B cell (primary cell): Measurements from ENCODE around the gene DTL. TPM values are rescaled to one million over a fixed set of nuclear protein-coding genes. Genes with fewer than 3 reads are reported as not detected.

ENCODE experiments used
- ATAC-seq: fragments of 200-7000 bp; cut with Tn5 transposase; one replicate; pipeline ENCODE4 v1.10.0; 2021; ENCODE audit warnings: low read depth, mild to moderate bottlenecking, moderate number of reproducible peaks, moderate library complexity
- CTCF ChIA-PET: fragments of 350-600 bp; sonication (Branson Sonifier 250); formaldehyde crosslinking; loops from one replicate; lab custom pipeline; 2021; ENCODE audit warnings: antibody characterized with exemption, inconsistent platforms; lab: Charles Lee
- POLR2A ChIA-PET: fragments of 350-600 bp; sonication (Branson Sonifier 250); formaldehyde crosslinking; loops from one replicate; lab custom pipeline; 2021; ENCODE audit warnings: antibody characterized with exemption; lab: Charles Lee
- DNase-seq: peaks from one replicate; pipeline ENCODE4 v3.0.0; 2013
- H2AFZ ChIP-seq: 2 replicates; pipeline ENCODE4 v1.6.1; 2012; ENCODE audit warnings: mild to moderate bottlenecking, low read depth, low read length; ENCODE audit not compliant: insufficient read depth, poor library complexity, severe bottlenecking
- H3K27ac ChIP-seq, 2 donors: 1 replicate in 1 of 2; 2 replicates in 1 of 2; pipeline ENCODE4 v1.5.1; 2012 to 2013; ENCODE audit warnings: low read length in 2 of 2, mild to moderate bottlenecking in 2 of 2, moderate library complexity in 1 of 2
- H3K27me3 ChIP-seq, 4 experiments: fragments of 200-600 bp in 1 of 4; sonication (generic) in 1 of 4; replicated peaks in 1 of 4; 1 replicate in 2 of 4; 2 replicates in 2 of 4; pipeline versions ENCODE4 v1.6.1 to v1.7.0; 2013 to 2016; ENCODE audit warnings: low read length in 3 of 4, mild to moderate bottlenecking in 2 of 4, mixed read lengths in 1 of 4, moderate library complexity in 1 of 4; ENCODE audit not compliant: insufficient read depth in 4 of 4, control insufficient read depth in 3 of 4; ENCODE audit errors: control extremely low read depth in 1 of 4
- H3K36me3 ChIP-seq, 2 experiments: replicated peaks in 1 of 2; 1 replicate in 1 of 2; 2 replicates in 1 of 2; pipeline versions ENCODE4 v1.6.1 to v1.7.1; 2013; ENCODE audit warnings: low read length in 1 of 2; ENCODE audit not compliant: insufficient read depth in 2 of 2, control insufficient read depth in 1 of 2; ENCODE audit errors: control extremely low read depth in 1 of 2, extremely low read depth in 1 of 2
- H3K4me1 ChIP-seq, 2 donors: fragments of 200-600 bp in 1 of 2; sonication (generic) in 1 of 2; 1 replicate in 1 of 2; 2 replicates in 1 of 2; pipeline versions ENCODE4 v1.5.1 to v1.6.1; 2013 to 2017; ENCODE audit warnings: low read length in 2 of 2; ENCODE audit not compliant: control insufficient read depth in 2 of 2, insufficient read depth in 2 of 2
- H3K4me2 ChIP-seq: replicated peaks from 2 replicates; pipeline ENCODE3; 2012; ENCODE audit warnings: mild to moderate bottlenecking, low read depth, low read length; ENCODE audit not compliant: poor library complexity, severe bottlenecking
- H3K4me3 ChIP-seq, 5 experiments: fragments of 200-600 bp in 1 of 5; sonication (generic) in 1 of 5; 1 replicate in 3 of 5; 2 replicates in 2 of 5; pipeline versions ENCODE4 v1.5.1 to v1.7.0; 2011 to 2016; ENCODE audit warnings: low read length in 4 of 5, mild to moderate bottlenecking in 4 of 5, low read depth in 2 of 5, control low read depth in 1 of 5, moderate library complexity in 1 of 5; ENCODE audit not compliant: insufficient read depth in 1 of 5; ENCODE audit errors: control extremely low read depth in 1 of 5, extremely low read depth in 1 of 5
- H3K79me2 ChIP-seq: fragments of 200-600 bp; sonication (generic); one replicate; pipeline ENCODE4 v1.6.0; 2016; ENCODE audit warnings: low read length; ENCODE audit not compliant: control insufficient read depth, insufficient read depth
- H3K9ac ChIP-seq: fragments of 200-600 bp; sonication (generic); 2 replicates; pipeline ENCODE4 v1.6.1; 2017; ENCODE audit warnings: mild to moderate bottlenecking, low read length, moderate library complexity
- H3K9me3 ChIP-seq, 3 donors: one replicate each; pipeline versions ENCODE4 v1.6.1 to v1.7.1; 2013; ENCODE audit warnings: low read length in 2 of 3; ENCODE audit not compliant: control insufficient read depth in 2 of 3, insufficient read depth in 1 of 3; ENCODE audit errors: control extremely low read depth in 1 of 3
- H4K20me1 ChIP-seq: 2 replicates; pipeline ENCODE4 v1.6.0; 2012; ENCODE audit warnings: mild to moderate bottlenecking, low read length; ENCODE audit not compliant: insufficient read depth, control insufficient read depth, poor library complexity, severe bottlenecking
- H3K27ac Mint-ChIP-seq: one replicate; pipeline ENCODE4 v1.8.0; 2021; ENCODE audit warnings: mixed read lengths
- H3K27me3 Mint-ChIP-seq: one replicate; pipeline ENCODE4 v1.8.0; 2021; ENCODE audit warnings: mixed read lengths
- H3K4me1 Mint-ChIP-seq: one replicate; pipeline ENCODE4 v1.8.0; 2021; ENCODE audit warnings: mixed read lengths
- H3K4me3 Mint-ChIP-seq: one replicate; pipeline ENCODE4 v1.8.0; 2021; ENCODE audit warnings: mixed read lengths
- H3K9me3 Mint-ChIP-seq: one replicate; pipeline ENCODE4 v1.8.0; 2022; ENCODE audit warnings: mixed read lengths; ENCODE audit not compliant: insufficient read depth
- CTCF ChIP-seq: fragments of 200-600 bp; IDR thresholded peaks from one replicate; pipeline ENCODE4 v1.8.0; 2022; ENCODE audit warnings: antibody characterized with exemption, mild to moderate bottlenecking
- EZH2 ChIP-seq: IDR thresholded peaks from 2 replicates; pipeline ENCODE4 v1.6.1; 2012; ENCODE audit warnings: borderline replicate concordance, low read depth, mild to moderate bottlenecking, moderate library complexity, low read length; ENCODE audit not compliant: insufficient read depth, poor library complexity, severe bottlenecking
- WGBS: methylation state at CpG from one replicate; pipeline ENCODE4 v1.1.5; 2013; ENCODE audit warnings: missing lambda C conversion rate; ENCODE audit not compliant: insufficient coverage; 5-methylcytosine and 5-hydroxymethylcytosine counted together
- intact Hi-C: fragments of 100-400 bp; cut with micrococcal nuclease; formaldehyde crosslinking; loops from one replicate; pipeline ENCODE4 v1.10.0; 2022
- polyA plus RNA-seq: library from polyadenylated mRNA; depleted of rRNA; stranded (reverse); fragments of >200 nt; gene quantifications from 2 replicates; pipeline ENCODE4 v1.2.3, GENCODE V29; 2012
- total RNA-seq, 2 donors: library from RNA; stranded (reverse); fragments of 120-200 nt in 1 of 2; gene quantifications; 1 replicate in 1 of 2; 2 replicates in 1 of 2; pipeline versions ENCODE4 v1.2.3 to v1.2.4, GENCODE V29; 2013 to 2022

Gene DTL
- total and polyA plus RNA-seq, 2 donors (not counting 1 experiment from before 2014, with no cell fraction given), result 0.37 to 0.39 TPM

DNA sequence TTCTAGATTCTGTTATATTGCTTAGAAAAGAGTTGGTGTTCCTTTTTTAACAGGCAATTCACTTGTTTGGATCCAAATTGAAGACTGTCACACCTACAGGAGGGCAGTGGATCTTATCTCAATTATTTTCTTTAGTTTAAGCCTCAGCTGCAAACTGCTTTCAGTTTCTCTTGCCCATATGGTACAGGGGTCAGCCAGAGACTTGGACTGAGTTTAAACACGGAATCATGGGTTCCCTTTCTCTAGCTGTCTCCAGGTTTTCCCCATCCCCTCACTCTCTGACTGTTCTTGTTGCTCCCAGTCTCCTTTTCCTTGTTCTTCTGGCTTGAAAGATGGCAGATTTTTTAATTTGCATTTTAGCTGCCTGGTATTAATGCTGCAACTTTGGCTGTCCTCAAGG lies 18.4 kb downstream of the DTL start:
- no peaks in the 10 kb centered on the region for H3K4me1 ChIP-seq
- Mint-ChIP-seq H3K27ac (no peak overlapping the region), H3K27me3 (no peaks in the 10 kb centered on the region), H3K4me3 (no peak overlapping the region), H3K9me3 (peaks cover 6% of the 10 kb centered on the region), H3K4me1 (peaks cover 2% of the 10 kb centered on the region)
- H3K4me2 ChIP-seq, result no peak overlapping the region
- ChIA-PET CTCF (interaction anchor here (0.6 kb wide), 1 partner anchor 36 kb away, joined by 3 read pairs; no protein-coding TSS in a partner anchor), POLR2A (no interaction called here)
- intact Hi-C loops, result no loop called here
- no peaks in the 10 kb centered on the region for H4K20me1 ChIP-seq
- H3K9ac ChIP-seq, result no peak overlapping the region
- ATAC-seq, result no peak
- no peaks in the 10 kb centered on the region for H3K27me3 ChIP-seq
- DNase-seq, result no peak
- no peak for TF ChIP-seq EZH2
- no peak for TF ChIP-seq CTCF
- H3K79me2 ChIP-seq, result no peaks in the 10 kb centered on the region
- H2AFZ ChIP-seq, result no peak overlapping the region
- H3K9me3 ChIP-seq, result peaks cover 0 to 11% (median 8%) of the 10 kb centered on the region in 3 donors
- WGBS, result 100% methylated on average over 1 of the region's 1 CpG
- H3K36me3 ChIP-seq, result no peaks in the 10 kb centered on the region
- H3K4me3 ChIP-seq, result no peak overlapping the region
- H3K27ac ChIP-seq, result no peak overlapping the region

DNA sequence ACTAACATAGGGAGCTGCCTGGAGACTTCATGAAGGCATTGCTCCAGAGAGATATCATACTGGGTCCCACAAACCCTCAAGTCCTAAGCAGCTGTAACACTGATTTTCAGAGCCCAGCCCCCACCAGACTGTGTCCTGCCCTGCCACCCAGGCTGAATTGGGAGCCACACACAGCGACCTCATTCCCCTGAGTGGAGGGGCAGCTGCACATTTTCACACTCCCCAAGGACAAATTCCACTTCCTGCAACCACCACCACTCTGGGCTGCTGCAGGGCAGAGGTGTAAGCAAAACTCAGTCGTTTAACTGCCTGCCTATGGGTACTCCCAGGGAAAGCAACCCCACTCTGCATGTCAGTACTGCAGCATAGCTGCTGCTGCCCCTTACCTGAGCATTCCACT lies 19.8 kb downstream of the DTL start:
- H3K4me2 ChIP-seq, result no peak overlapping the region
- Mint-ChIP-seq H3K27ac (no peak overlapping the region), H3K27me3 (no peaks in the 10 kb centered on the region), H3K4me3 (no peak overlapping the region), H3K9me3 (peaks cover 6% of the 10 kb centered on the region), H3K4me1 (peaks cover 2% of the 10 kb centered on the region)
- H3K27ac ChIP-seq, result no peak overlapping the region
- no peak overlapping the region for H3K9ac ChIP-seq
- H3K36me3 ChIP-seq, result no peaks in the 10 kb centered on the region
- H3K9me3 ChIP-seq, result peaks cover 0 to 11% (median 8%) of the 10 kb centered on the region in 3 donors
- DNase-seq (no peak), ATAC-seq (no peak)
- TF ChIP-seq EZH2 (no peak), CTCF (no peak)
- no peak overlapping the region for H3K4me3 ChIP-seq
- H4K20me1 ChIP-seq, result no peaks in the 10 kb centered on the region
- H3K27me3 ChIP-seq, result no peaks in the 10 kb centered on the region
- intact Hi-C loops, result no loop called here
- no peaks in the 10 kb centered on the region for H3K4me1 ChIP-seq
- 30% methylated on average over 1 of the region's 2 CpGs for WGBS
- CTCF ChIA-PET, result interaction anchor here (0.9 kb wide), 1 partner anchor 9 kb away, joined by 3 read pairs; no protein-coding TSS in a partner anchor
- no peaks in the 10 kb centered on the region for H3K79me2 ChIP-seq
- H2AFZ ChIP-seq, result no peak overlapping the region
- POLR2A ChIA-PET, result interaction anchor here (0.7 kb wide), 1 partner anchor 18 kb away, joined by 10 read pairs; no protein-coding TSS in a partner anchor
